HEK293 (cell line): Measurements from ENCODE around the gene COLQ.
"Not testable (repeated sequence)": the region's sequence is repeated elsewhere in the genome, so short reads cannot be mapped to it uniquely, and the experiment has no call there.

Experiments used
- CTCF ChIA-PET: fragments of 350-600 bp; formaldehyde crosslinking; extraction: SDS; loops from one replicate; lab custom pipeline; 2021; ENCODE audit warnings: antibody characterized with exemption; lab: Yijun Ruan, JAX
- POLR2A ChIA-PET: fragments of 300-600 bp; formaldehyde crosslinking; extraction: SDS; loops from one replicate; lab custom pipeline; 2020; ENCODE audit warnings: antibody characterized with exemption, inconsistent platforms; lab: Yijun Ruan, JAX
- H3K27ac ChIP-seq: fragments of 200-500 bp; sonication (Bioruptor generic); 2 replicates; pipeline ENCODE4 v1.5.1; 2014; ENCODE audit warnings: low read depth, low read length, control low read depth, inconsistent platforms; ENCODE audit errors: extremely low read depth
- H3K36me3 ChIP-seq, 2 experiments: fragments of 200-500 bp in 1 of 2; sonication (Bioruptor generic) in 1 of 2; 1 replicate in 1 of 2; 2 replicates in 1 of 2; pipeline ENCODE4 v1.5.1; 2014 to 2017; ENCODE audit warnings: inconsistent platforms in 2 of 2, low read length in 2 of 2; ENCODE audit not compliant: control insufficient read depth in 2 of 2, insufficient read depth in 1 of 2
- H3K4me1 ChIP-seq: fragments of 200-500 bp; sonication (Bioruptor generic); 2 replicates; pipeline ENCODE4 v1.5.1; 2014; ENCODE audit warnings: mild to moderate bottlenecking, low read length, inconsistent platforms; ENCODE audit not compliant: control insufficient read depth, insufficient read depth
- H3K4me3 ChIP-seq: 2 replicates; pipeline ENCODE4 v1.5.1; 2011; ENCODE audit warnings: low read depth, mild to moderate bottlenecking, control low read depth, low read length, moderate library complexity
- H3K9me3 ChIP-seq: fragments of 200-500 bp; sonication (Bioruptor generic); 2 replicates; pipeline ENCODE4 v1.5.1; 2014; ENCODE audit warnings: low read depth, low read length, inconsistent platforms; ENCODE audit not compliant: control insufficient read depth, insufficient read depth
- EGR2 ChIP-seq: fragments of 450-650 bp; formaldehyde crosslinking; IDR thresholded peaks from 2 replicates; pipeline ENCODE4 v1.5.1; 2016; ENCODE audit warnings: low read depth, missing biosample characterization, missing genetic modification characterization
- GLIS1 ChIP-seq: fragments of 450-650 bp; formaldehyde crosslinking; IDR thresholded peaks from 2 replicates; pipeline ENCODE4 v1.5.1; 2016; ENCODE audit warnings: missing biosample characterization, missing genetic modification characterization
- TCF7L2 ChIP-seq: IDR thresholded peaks from 2 replicates; pipeline ENCODE4 v1.6.1; 2011; ENCODE audit warnings: low read depth, mild to moderate bottlenecking, inconsistent platforms, low read length, moderate library complexity, borderline replicate concordance
- ZNF23 ChIP-seq: fragments of 450-650 bp; formaldehyde crosslinking; IDR thresholded peaks from 2 replicates; pipeline ENCODE4 v1.5.1; 2016; ENCODE audit warnings: missing biosample characterization, missing genetic modification characterization, borderline replicate concordance
- ZNF354C ChIP-seq: fragments of 450-650 bp; formaldehyde crosslinking; IDR thresholded peaks from 2 replicates; pipeline ENCODE4 v1.5.1; 2016; ENCODE audit warnings: missing biosample characterization, missing genetic modification characterization, low read depth, borderline replicate concordance
- ZNF510 ChIP-seq: fragments of 450-650 bp; formaldehyde crosslinking; IDR thresholded peaks from 2 replicates; pipeline ENCODE4 v1.5.1; 2018; ENCODE audit warnings: mild to moderate bottlenecking, missing genetic modification characterization, missing biosample characterization; ENCODE audit not compliant: insufficient replicate concordance
- ZNF514 ChIP-seq: fragments of 450-650 bp; formaldehyde crosslinking; IDR thresholded peaks from 2 replicates; pipeline ENCODE4 v1.5.1; 2016; ENCODE audit warnings: missing biosample characterization, missing genetic modification characterization
- ZNF521 ChIP-seq: fragments of 450-650 bp; formaldehyde crosslinking; IDR thresholded peaks from 2 replicates; pipeline ENCODE4 v1.5.1; 2017; ENCODE audit warnings: missing biosample characterization, mild to moderate bottlenecking, missing genetic modification characterization
- ZNF529 ChIP-seq: fragments of 450-650 bp; formaldehyde crosslinking; IDR thresholded peaks from 2 replicates; pipeline ENCODE4 v1.5.1; 2017; ENCODE audit warnings: missing genetic modification characterization, missing biosample characterization; ENCODE audit not compliant: insufficient replicate concordance
- TF ChIP-seq, protein P1 (sequence below): fragments of 450-650 bp; formaldehyde crosslinking; IDR thresholded peaks from 2 replicates; pipeline ENCODE4 v1.5.1; 2016; ENCODE audit warnings: missing biosample characterization, missing genetic modification characterization, borderline replicate concordance
- TF ChIP-seq, protein P2 (sequence below): fragments of 450-650 bp; formaldehyde crosslinking; conservative IDR thresholded peaks from 2 replicates; pipeline ENCODE4 v1.5.1; 2016; ENCODE audit warnings: low read depth, missing biosample characterization, missing genetic modification characterization

COLQ gene

DNA sequence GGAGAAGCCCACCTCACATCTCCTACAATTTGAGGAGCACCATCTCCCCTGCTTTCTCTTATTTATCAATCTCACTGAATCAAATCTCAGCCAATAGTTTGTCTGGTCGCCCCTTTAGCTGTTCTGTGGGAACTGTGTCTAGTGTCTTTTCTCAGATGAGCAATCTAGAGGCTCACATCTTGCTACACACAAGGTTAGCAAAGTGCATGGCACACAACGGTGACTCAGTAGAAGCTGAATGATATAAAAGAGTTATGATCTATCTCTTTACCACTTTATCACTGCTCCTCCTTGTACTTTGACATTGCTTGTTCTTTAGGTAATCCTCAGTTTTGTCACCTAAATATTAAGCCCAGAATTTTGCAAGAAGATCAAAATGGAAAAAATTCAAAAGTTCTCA, 16.8 kb upstream of the COLQ start:
- Histone ChIP-seq H3K27ac (no peak overlapping the region), H3K4me1 (no peaks in the 10 kb centered on the region), H3K36me3 (no peaks in the 10 kb centered on the region), H3K4me3 (no peak overlapping the region)
- ChIA-PET CTCF (no interaction called here), POLR2A (no interaction called here)
- TF ChIP-seq ZNF23 (no peak), ZNF354C (tag by site-specific recombination) (no peak), ZNF529 (no peak), GLIS1 (no peak)
- TF ChIP-seq, all 188 proteins: peak for 0
- no peaks in the 10 kb centered on the region for H3K9me3 ChIP-seq

DNA sequence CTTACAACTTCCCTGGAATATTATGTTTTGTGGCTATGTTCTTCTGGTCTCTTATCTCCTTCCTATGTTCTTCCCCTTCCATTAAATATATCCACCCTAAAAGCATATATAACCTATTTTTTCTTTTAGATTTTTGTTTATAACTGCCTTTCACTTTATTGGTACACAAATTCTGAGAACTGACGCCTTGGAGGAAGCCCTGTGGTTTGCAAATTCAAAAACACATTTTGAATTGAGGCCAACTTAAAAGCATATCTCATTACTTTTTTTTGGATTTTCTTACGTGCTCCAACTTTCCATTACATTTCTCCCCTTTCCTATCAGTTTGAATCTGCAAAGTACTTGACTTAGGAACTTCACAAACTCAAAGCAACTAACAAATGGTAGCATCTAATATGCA, 15.3 kb upstream of the COLQ start:
- H3K4me3 ChIP-seq = no peak overlapping the region
- ChIA-PET POLR2A (no interaction called here), CTCF (no interaction called here)
- no peaks in the 10 kb centered on the region for H3K36me3 ChIP-seq
- H3K4me1 ChIP-seq = no peaks in the 10 kb centered on the region
- TF ChIP-seq TCF7L2 (no peak), ZNF521 (tag by site-specific recombination) (no peak), ZNF514 (tag by site-specific recombination) (no peak)
- TF ChIP-seq, protein P1, sequence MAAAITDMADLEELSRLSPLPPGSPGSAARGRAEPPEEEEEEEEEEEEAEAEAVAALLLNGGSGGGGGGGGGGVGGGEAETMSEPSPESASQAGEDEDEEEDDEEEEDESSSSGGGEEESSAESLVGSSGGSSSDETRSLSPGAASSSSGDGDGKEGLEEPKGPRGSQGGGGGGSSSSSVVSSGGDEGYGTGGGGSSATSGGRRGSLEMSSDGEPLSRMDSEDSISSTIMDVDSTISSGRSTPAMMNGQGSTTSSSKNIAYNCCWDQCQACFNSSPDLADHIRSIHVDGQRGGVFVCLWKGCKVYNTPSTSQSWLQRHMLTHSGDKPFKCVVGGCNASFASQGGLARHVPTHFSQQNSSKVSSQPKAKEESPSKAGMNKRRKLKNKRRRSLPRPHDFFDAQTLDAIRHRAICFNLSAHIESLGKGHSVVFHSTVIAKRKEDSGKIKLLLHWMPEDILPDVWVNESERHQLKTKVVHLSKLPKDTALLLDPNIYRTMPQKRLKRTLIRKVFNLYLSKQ (tag by site-specific recombination) = no peak
- TF ChIP-seq, protein P2, sequence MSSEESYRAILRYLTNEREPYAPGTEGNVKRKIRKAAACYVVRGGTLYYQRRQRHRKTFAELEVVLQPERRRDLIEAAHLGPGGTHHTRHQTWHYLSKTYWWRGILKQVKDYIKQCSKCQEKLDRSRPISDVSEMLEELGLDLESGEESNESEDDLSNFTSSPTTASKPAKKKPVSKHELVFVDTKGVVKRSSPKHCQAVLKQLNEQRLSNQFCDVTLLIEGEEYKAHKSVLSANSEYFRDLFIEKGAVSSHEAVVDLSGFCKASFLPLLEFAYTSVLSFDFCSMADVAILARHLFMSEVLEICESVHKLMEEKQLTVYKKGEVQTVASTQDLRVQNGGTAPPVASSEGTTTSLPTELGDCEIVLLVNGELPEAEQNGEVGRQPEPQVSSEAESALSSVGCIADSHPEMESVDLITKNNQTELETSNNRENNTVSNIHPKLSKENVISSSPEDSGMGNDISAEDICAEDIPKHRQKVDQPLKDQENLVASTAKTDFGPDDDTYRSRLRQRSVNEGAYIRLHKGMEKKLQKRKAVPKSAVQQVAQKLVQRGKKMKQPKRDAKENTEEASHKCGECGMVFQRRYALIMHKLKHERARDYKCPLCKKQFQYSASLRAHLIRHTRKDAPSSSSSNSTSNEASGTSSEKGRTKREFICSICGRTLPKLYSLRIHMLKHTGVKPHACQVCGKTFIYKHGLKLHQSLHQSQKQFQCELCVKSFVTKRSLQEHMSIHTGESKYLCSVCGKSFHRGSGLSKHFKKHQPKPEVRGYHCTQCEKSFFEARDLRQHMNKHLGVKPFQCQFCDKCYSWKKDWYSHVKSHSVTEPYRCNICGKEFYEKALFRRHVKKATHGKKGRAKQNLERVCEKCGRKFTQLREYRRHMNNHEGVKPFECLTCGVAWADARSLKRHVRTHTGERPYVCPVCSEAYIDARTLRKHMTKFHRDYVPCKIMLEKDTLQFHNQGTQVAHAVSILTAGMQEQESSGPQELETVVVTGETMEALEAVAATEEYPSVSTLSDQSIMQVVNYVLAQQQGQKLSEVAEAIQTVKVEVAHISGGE = no peak
- no peak overlapping the region for H3K27ac ChIP-seq
- H3K9me3 ChIP-seq = no peaks in the 10 kb centered on the region

DNA sequence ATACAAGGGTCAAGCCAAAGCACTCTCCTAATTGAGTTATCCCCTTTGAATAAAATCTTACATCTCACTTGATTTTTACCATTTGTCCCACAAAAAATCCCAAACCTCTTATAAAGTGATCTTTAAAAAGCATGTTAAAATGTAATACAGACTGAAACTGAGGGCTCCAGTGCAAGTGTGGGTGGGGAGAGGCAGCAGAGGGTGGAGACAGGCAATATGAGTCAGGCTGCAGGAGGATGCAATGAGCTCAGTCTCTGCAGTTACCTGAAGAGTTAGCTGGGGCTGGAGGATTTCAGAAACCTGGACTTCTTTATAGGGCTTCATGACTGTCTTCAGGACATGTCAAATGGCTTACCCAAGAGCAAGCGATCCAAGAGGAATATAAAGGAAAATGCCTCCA, 14.2 kb upstream of the COLQ start:
- Histone ChIP-seq H3K27ac (no peak overlapping the region), H3K4me1 (no peaks in the 10 kb centered on the region), H3K36me3 (no peaks in the 10 kb centered on the region), H3K9me3 (no peaks in the 10 kb centered on the region), H3K4me3 (no peak overlapping the region)
- POLR2A ChIA-PET = no interaction called here
- CTCF ChIA-PET = interaction anchor here (1.7 kb wide), 1 partner anchor 100 kb away, joined by 3 read pairs; no protein-coding TSS in a partner anchor
- TF ChIP-seq ZNF510 (no peak), EGR2 (tag by site-specific recombination) (peak; percentile 21; the same call in 1 of the 2 replicates)

- POLR2A ChIA-PET, H3K9me3 ChIP-seq, H3K36me3 ChIP-seq, H3K4me1 ChIP-seq, H3K27ac ChIP-seq, H3K4me3 ChIP-seq: not testable (repeated sequence)
- CTCF ChIA-PET = interaction anchor here (1.0 kb wide), 1 partner anchor 330 kb away, joined by 3 read pairs; no protein-coding TSS in a partner anchor
These were observed 11.1 kb upstream of the COLQ start for GRCh38 chr3:15532614-15533013.
